Adrenal gland (tissue), 12 donors: ENCODE data around the gene SLC7A14. TPM values are rescaled to one million over a fixed set of nuclear protein-coding genes. Genes with fewer than 3 reads are reported as not detected.

Experiments
- DNase-seq, 7 donors: peaks; one replicate each; pipeline ENCODE4 v3.0.0-alpha.2; 2019 to 2020
- H3K27ac ChIP-seq, 5 donors: fragments of 200-600 bp; sonication (generic) in 4 of 5; 1 replicate in 3 of 5; 2 replicates in 2 of 5; pipeline versions ENCODE4 v1.5.1 to v1.8.0; 2016 to 2020; ENCODE audit warnings: mild to moderate bottlenecking in 1 of 5
- H3K27me3 ChIP-seq: fragments of 200-600 bp; 2 replicates; pipeline ENCODE4 v1.8.0; 2021
- H3K36me3 ChIP-seq, 2 donors: fragments of 200-600 bp; replicated peaks in 1 of 2; 1 replicate in 1 of 2; 2 replicates in 1 of 2; pipeline versions ENCODE4 v1.5.1 to v1.8.0; 2018 to 2022
- H3K4me1 ChIP-seq, 2 donors: fragments of 200-600 bp; replicated peaks in 1 of 2; 1 replicate in 1 of 2; 2 replicates in 1 of 2; pipeline versions ENCODE4 v1.5.1 to v1.8.0; 2018 to 2021
- H3K4me3 ChIP-seq, 4 donors: fragments of 200-600 bp; sonication (generic) in 3 of 4; one replicate each; pipeline ENCODE4 v1.5.1; 2016 to 2018
- H3K9me3 ChIP-seq, 3 donors: fragments of 200-600 bp; sonication (generic) in 1 of 3; replicated peaks in 1 of 3; 1 replicate in 2 of 3; 2 replicates in 1 of 3; pipeline versions ENCODE4 v1.5.1 to v1.8.0; 2016 to 2021
- CTCF ChIP-seq, 6 experiments: fragments of 450-650 bp in 4 of 6; fragments of 200-600 bp in 2 of 6; sonication (generic) in 1 of 6; IDR thresholded peaks; 1 replicate in 5 of 6; 2 replicates in 1 of 6; pipeline versions ENCODE4 v1.5.1 to v1.8.0; 2016 to 2021; ENCODE audit warnings: antibody characterized with exemption in 6 of 6, mild to moderate bottlenecking in 2 of 6, moderate library complexity in 1 of 6
- POLR2A ChIP-seq, 2 donors: fragments of 450-650 bp; IDR thresholded peaks; one replicate each; pipeline ENCODE4 v1.6.1; 2017; ENCODE audit warnings: antibody characterized with exemption in 2 of 2, mild to moderate bottlenecking in 2 of 2, moderate library complexity in 1 of 2
- WGBS, 4 donors: extraction: QIAGEN DNeasy Blood & Tissue Kit in 2 of 4; methylation state at CpG; one replicate each; pipeline versions ENCODE4 v1.1.5 to v1.1.7; 2013 to 2017; 5-methylcytosine and 5-hydroxymethylcytosine counted together
- intact Hi-C, 2 donors: fragments of 100-400 bp; cut with DNase I; formaldehyde crosslinking; loops; one replicate each; pipeline versions ENCODE4 v1.14.1 to v1.15.0; 2022 to 2023
- polyA plus RNA-seq, 3 donors: library from polyadenylated mRNA; stranded (reverse); fragments of 200-250 nt in 2 of 3; fragments of 350-450 nt in 1 of 3; fragmentation: Illumina TruSeq in 1 of 3; extraction: RNeasy Lipid Tissue Mini Kit (QIAGEN cat#74804) in 1 of 3; gene quantifications; one replicate each; pipeline ENCODE4 v1.2.3, GENCODE V29; 2013 to 2014
- total RNA-seq, 9 donors: library from RNA; depleted of rRNA in 4 of 9; stranded (reverse); fragments of >200 nt in 4 of 9; fragments of 120-200 nt in 1 of 9; fragmentation: NEBNext Ultra II Directional in 1 of 9; extraction: Animal tissue kit (Norgen Biotek cat#: 25700) in 1 of 9; gene quantifications; one replicate each; pipeline versions ENCODE4 v1.1.0 to v1.2.4, GENCODE V29; 2013 to 2023
- donor health status: healthy with polysubstance abuse.
- donor health status: Bipolar disorder and iron deficiency.
- donor health status: DM: yes; HTN: yes; CAD: no.
- donor health status: DM: no; HTN: no; CAD: no.
- donor health status: DM: no; HTN: no; CAD: no.
- donor health status: DM: yes; HTN: yes; CAD: no.

Gene SLC7A14
- total and polyA plus RNA-seq, 12 donors: 0.03 to 3.8 (median 0.48) TPM; not detected in 1

- DNase-seq: no peak
- TF ChIP-seq CTCF (IDR thresholded peaks at IDR 0.05) (no peak), POLR2A (IDR thresholded peaks at IDR 0.05) (no peak)
- Histone ChIP-seq H3K27me3 (no peaks in the 10 kb centered on the region), H3K36me3 (no peaks in the 10 kb centered on the region), H3K4me1 (no peaks in the 10 kb centered on the region), H3K4me3 (no peak overlapping the region), H3K9me3 (no peaks in the 10 kb centered on the region), H3K27ac (no peak overlapping the region)
- WGBS, 4 donors: 82 to 95% (median 86%) methylated on average over 3 of the region's 3 CpGs
- intact Hi-C loops: no loop called here
Observed at GRCh38 chr3:170539897-170540296, 46.0 kb downstream of the SLC7A14 start.

GRCh38 chr3:170536712-170537111 is 49.2 kb downstream of the SLC7A14 start:
- H3K27ac ChIP-seq: no peak overlapping the region
- H3K36me3 ChIP-seq: no peaks in the 10 kb centered on the region
- TF ChIP-seq CTCF (IDR thresholded peaks at IDR 0.05): no peak
- TF ChIP-seq POLR2A (IDR thresholded peaks at IDR 0.05): no peak
- no peak for DNase-seq
- H3K9me3 ChIP-seq: no peaks in the 10 kb centered on the region
- H3K4me3 ChIP-seq: no peak overlapping the region
- H3K27me3 ChIP-seq: no peaks in the 10 kb centered on the region
- H3K4me1 ChIP-seq: no peaks in the 10 kb centered on the region
- intact Hi-C loops: no loop called here

GRCh38 chr3:170534227-170534626 is 51.6 kb downstream of the SLC7A14 start:
- intact Hi-C loops: no loop called here
- DNase-seq: no peak
- TF ChIP-seq CTCF (IDR thresholded peaks at IDR 0.05) (no peak), POLR2A (IDR thresholded peaks at IDR 0.05) (no peak)
- no peak overlapping the region for H3K4me3 ChIP-seq
- no peak overlapping the region for H3K27ac ChIP-seq
- no peaks in the 10 kb centered on the region for H3K4me1 ChIP-seq
- no peaks in the 10 kb centered on the region for H3K9me3 ChIP-seq
- WGBS, 4 donors: 83 to 94% (median 87%) methylated on average over 3 of the region's 3 CpGs
- no peaks in the 10 kb centered on the region for H3K27me3 ChIP-seq
- no peaks in the 10 kb centered on the region for H3K36me3 ChIP-seq

- no peaks in the 10 kb centered on the region for H3K4me1 ChIP-seq
- no peak overlapping the region for H3K27ac ChIP-seq
- H3K27me3 ChIP-seq: no peaks in the 10 kb centered on the region
- no peaks in the 10 kb centered on the region for H3K9me3 ChIP-seq
- intact Hi-C loops: no loop called here
- 78 to 98% (median 83%) methylated on average over 5 to 6 of the region's 6 CpGs for WGBS, 4 donors
- TF ChIP-seq POLR2A (IDR thresholded peaks at IDR 0.05) (no peak), CTCF (IDR thresholded peaks at IDR 0.05) (no peak)
- H3K36me3 ChIP-seq: no peaks in the 10 kb centered on the region
- no peak overlapping the region for H3K4me3 ChIP-seq
- DNase-seq: no peak
Observed at GRCh38 chr3:170532573-170532972, 53.3 kb downstream of the SLC7A14 start.
